ENCODE data around the gene DZIP1.

The DZIP1 gene

GRCh38 chr13:95643571-95643935, 953 bp downstream of the DZIP1 start:
- no peak for DNase-seq

GRCh38 chr13:95642999-95643398, 1.5 kb downstream of the DZIP1 start:
- DNase-seq, result no peak

- DNase-seq, result no peak
Observed at GRCh38 chr13:95642028-95642621, 2.4 kb downstream of the DZIP1 start.

- DNase-seq, result no peak
Observed at GRCh38 chr13:95641291-95642027, 3.0 kb downstream of the DZIP1 start.

- no peak for DNase-seq
Observed at GRCh38 chr13:95636853-95637252, 7.7 kb downstream of the DZIP1 start.

GRCh38 chr13:95630593-95630992, 13.9 kb downstream of the DZIP1 start:
- DNase-seq, result no peak

GRCh38 chr13:95629071-95629470, 15.4 kb downstream of the DZIP1 start:
- no peak for DNase-seq

- no peak for DNase-seq
Observed at GRCh38 chr13:95628488-95628887, 16.0 kb downstream of the DZIP1 start.

- DNase-seq, result no peak
Observed at GRCh38 chr13:95627590-95627989, 16.9 kb downstream of the DZIP1 start.

GRCh38 chr13:95626768-95627167, 17.7 kb downstream of the DZIP1 start:
- DNase-seq, result no peak

GRCh38 chr13:95624020-95624419, 20.5 kb downstream of the DZIP1 start:
- DNase-seq, result no peak

- no peak for DNase-seq
Observed at GRCh38 chr13:95623141-95623540, 21.4 kb downstream of the DZIP1 start.

GRCh38 chr13:95620825-95621498, 23.5 kb downstream of the DZIP1 start:
- no peak for DNase-seq

GRCh38 chr13:95620030-95620824, 24.3 kb downstream of the DZIP1 start:
- peak; percentile 23 for DNase-seq

GRCh38 chr13:95615539-95615938, 29.0 kb downstream of the DZIP1 start:
- no peak for DNase-seq

- no peak for DNase-seq
Observed at GRCh38 chr13:95614641-95615245, 29.8 kb downstream of the DZIP1 start.

GRCh38 chr13:95608640-95609323, 35.7 kb downstream of the DZIP1 start:
- DNase-seq, result no peak

GRCh38 chr13:95607366-95607765, 37.1 kb downstream of the DZIP1 start:
- DNase-seq, result no peak

- no peak for DNase-seq
Observed at GRCh38 chr13:95605448-95606125, 38.9 kb downstream of the DZIP1 start.

GRCh38 chr13:95604556-95604915, 40.0 kb downstream of the DZIP1 start:
- DNase-seq, result no peak

GRCh38 chr13:95603887-95604555, 40.5 kb downstream of the DZIP1 start:
- DNase-seq, result no peak

Data from GF-D8 (cell line).